Right kidney (tissue), 1 donor: ENCODE data around the gene ZNF638.

Source experiments
- DNase-seq: peaks from one replicate; pipeline ENCODE4 v3.0.0-alpha.2; 2016

Gene ZNF638

GRCh38 chr2:71469403-71470398, 138.1 kb downstream of the ZNF638 start:
- no peak for DNase-seq

DNA sequence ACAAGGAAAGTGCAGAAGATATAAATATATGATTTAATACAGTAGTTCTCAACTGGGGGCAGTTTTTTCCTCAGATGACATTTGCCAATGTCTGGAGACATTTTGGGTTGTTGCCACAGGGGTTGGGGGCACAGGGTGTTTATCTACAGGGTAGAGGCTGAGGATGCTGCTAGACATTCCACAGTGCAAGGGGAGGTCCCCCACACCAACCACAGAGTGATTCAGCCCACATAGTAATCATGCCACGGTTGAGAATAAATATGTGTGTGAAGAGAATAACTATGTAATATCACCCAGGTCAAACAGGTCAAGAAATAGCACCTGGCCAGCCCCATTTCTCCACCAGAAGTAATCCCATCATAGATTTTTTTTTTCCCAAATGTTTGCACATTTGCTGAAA, 139.7 kb downstream of the ZNF638 start:
- no peak for DNase-seq

- DNase-seq, result no peak
Observed at GRCh38 chr2:71472019-71472418, 140.4 kb downstream of the ZNF638 start.

DNA sequence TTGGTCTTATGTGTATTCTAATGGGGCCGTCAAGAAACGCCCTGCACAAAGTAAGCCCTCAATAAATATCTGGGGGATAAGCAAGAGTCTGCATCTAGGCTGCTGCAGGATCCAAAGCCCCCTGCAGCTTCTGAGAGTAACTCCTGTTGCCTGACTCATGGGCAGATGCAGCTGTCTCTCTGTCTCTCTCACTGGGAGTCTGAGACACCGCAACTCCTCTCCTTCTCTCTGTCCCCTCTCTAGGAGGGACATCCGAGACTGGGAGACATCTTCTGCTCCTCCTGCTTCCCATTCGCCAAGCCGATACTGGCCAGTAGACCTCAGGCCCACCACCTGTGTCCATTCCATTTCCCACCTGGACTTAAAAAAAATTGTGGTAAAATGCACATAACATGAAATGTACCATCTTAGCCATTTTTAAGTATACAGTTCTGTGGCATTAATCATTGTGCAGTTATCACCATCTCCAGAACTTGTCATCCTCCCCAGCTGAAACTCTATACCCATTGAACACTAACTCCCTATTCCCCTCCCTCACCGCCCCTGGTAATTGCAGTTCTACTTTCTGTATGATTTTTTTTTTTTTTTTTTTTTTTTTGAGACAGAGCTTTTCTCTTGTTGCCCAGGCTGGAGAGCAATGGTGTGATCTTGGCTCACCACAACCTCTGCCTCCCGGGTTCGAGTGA, 141.9 kb downstream of the ZNF638 start:
- no peak for DNase-seq

DNA sequence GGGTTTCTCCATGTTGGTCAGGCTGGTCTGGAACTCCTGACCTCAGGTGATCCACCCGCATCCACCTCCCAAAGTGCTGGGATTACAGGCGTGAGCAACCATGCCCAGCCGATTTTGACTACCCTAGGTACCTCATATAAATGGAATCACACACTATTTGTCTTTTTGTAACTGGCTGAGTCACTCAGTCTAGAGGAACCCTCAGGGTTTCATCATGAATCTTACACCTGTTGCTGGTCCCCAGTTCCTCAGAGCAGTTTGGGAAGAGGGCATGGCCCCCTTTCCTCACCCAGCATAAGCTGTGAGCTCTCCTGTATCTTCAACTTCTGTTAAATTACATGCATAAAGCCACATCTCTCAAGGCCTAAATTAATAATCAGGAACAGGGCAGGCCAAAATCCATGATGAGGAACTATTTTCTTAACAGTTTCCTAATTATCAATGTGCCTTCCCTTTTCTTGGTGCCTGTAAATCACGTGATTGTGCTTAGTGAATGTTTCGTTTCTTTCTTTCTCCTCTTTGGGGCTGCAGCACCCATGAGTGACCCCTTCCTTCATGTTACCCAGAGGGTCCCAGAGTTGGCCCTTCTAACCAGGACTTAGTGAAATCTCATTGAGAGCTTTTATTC, 142.6 kb downstream of the ZNF638 start:
- no peak for DNase-seq

- no peak for DNase-seq
Observed at GRCh38 chr2:71474744-71475397, 143.3 kb downstream of the ZNF638 start.

DNA sequence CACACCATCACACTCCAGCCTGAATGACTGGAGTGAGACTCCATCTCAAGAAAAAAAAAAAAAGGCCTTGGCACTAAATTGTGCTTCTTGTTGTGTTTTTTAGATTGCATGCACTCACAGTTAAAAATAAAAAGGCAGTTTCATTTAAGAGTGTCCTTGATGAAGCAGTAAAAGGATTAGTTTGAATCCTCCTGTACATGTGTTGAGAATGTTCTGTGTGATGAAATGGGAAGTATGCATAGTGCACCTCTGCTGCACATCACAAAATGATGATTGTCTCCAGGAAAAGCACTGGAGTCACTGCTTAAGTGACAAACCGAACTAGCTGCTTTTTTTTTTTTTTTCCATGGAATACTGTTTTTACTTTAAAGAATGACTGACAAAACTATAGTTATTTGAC, 144.9 kb downstream of the ZNF638 start:
- DNase-seq, result no peak

GRCh38 chr2:71477231-71477691, 145.7 kb downstream of the ZNF638 start:
- DNase-seq, result no peak

- no peak for DNase-seq
Observed at GRCh38 chr2:71478806-71479205, 147.2 kb downstream of the ZNF638 start.

GRCh38 chr2:71479261-71479660, 147.7 kb downstream of the ZNF638 start:
- no peak for DNase-seq

GRCh38 chr2:71481111-71481510, 149.5 kb downstream of the ZNF638 start:
- DNase-seq, result no peak

DNA sequence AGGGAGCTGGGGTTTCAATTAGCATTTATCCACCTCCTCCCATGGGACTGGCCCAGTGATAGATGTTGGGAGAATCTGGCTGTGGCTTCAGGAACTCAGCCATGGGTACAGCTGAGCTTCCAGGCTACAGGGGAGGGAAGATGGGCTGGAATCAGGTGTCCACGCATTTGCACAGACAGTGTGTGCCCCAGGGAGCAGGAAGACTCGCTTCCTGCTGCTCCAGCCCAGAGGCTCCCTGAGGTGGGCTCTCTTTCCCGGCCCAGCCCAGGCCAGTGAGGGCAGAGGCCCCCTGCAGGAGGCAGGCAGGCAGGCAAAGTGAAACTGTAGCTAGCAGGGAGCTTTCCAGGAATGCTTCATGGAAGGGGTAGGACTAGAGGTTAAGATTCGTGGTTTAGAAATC, 150.5 kb downstream of the ZNF638 start:
- no peak for DNase-seq

GRCh38 chr2:71483246-71483645, 151.7 kb downstream of the ZNF638 start:
- no peak for DNase-seq

GRCh38 chr2:71484354-71484753, 152.8 kb downstream of the ZNF638 start:
- no peak for DNase-seq
